ENCODE measurements around the gene GPC5. TPM values are rescaled to one million over a fixed set of nuclear protein-coding genes. Genes with fewer than 3 reads are reported as not detected.

Gene GPC5
- total and polyA plus RNA-seq, 2 of the 13 experiments (the other 11 are each of a cell fraction or from before 2014, with no cell fraction given) = 0.02 to 0.07 TPM

GRCh38 chr13:91588541-91588940, 190.1 kb downstream of the GPC5 start:
- Histone ChIP-seq H3K79me2 (ENCODE audit: insufficient read depth, low read length) (no peaks in the 10 kb centered on the region), H3K9ac (ENCODE audit: insufficient read depth, low read depth, low read length) (no peak overlapping the region), H3K27me3 (ENCODE audit: control insufficient read depth in 1 of 2, insufficient read depth in 2 of 2, low read length in 2 of 2) (no peaks in the 10 kb centered on the region), H3K4me1 (ENCODE audit: insufficient read depth, low read length) (no peaks in the 10 kb centered on the region), H3K4me2 (ENCODE audit: low read depth, low read length) (no peak overlapping the region), H3K27ac (ENCODE audit: extremely low read length, insufficient read depth, low read length) (no peak overlapping the region), H3K4me3 (replicated peaks in 1 of 3; ENCODE audit: insufficient read depth in 1 of 3, low read depth in 2 of 3, low read length in 3 of 3) (no peak overlapping the region), H3K36me3 (replicated peaks in 1 of 2; ENCODE audit: control insufficient read depth in 1 of 2, insufficient read depth in 2 of 2, low read length in 2 of 2) (no peaks in the 10 kb centered on the region), H4K20me1 (ENCODE audit: insufficient read depth, low read length) (no peaks in the 10 kb centered on the region), H2AFZ (ENCODE audit: low read length) (no peak overlapping the region), H3K9me3 (ENCODE audit: low read length) (no peaks in the 10 kb centered on the region)
- BruUV-seq (replicated peaks) = no TSS peak
- TF ChIP-seq MAF1 (CRISPR knock-in tag; IDR thresholded peaks at IDR 0.05; ENCODE audit: borderline replicate concordance) (no peak), BCLAF1 (IDR thresholded peaks at IDR 0.05) (no peak), TRIM24 (CRISPR knock-in tag; IDR thresholded peaks at IDR 0.05) (no peak), NR2F2 (IDR thresholded peaks at IDR 0.05; ENCODE audit: borderline replicate concordance, low read depth) (no peak)
- DNase-seq (ENCODE audit: low spot score) (no peak), ATAC-seq (no peak), FAIRE-seq (no peak)
- intact Hi-C loops (cut with micrococcal nuclease; ENCODE audit: unreplicated experiment) (no loop called here), in situ Hi-C loops (cut with HindIII; ENCODE audit: extremely low pct_ligation_motif_present, low pct_unique_long_range_greater_than_20kb) (no loop called here)
- POLR2A ChIA-PET = no interaction called here
- CTCF ChIA-PET (ENCODE audit: low intra/inter-chr PET ratio, low total read pairs) = no interaction called here

- H3K36me3 ChIP-seq (replicated peaks in 1 of 2; ENCODE audit: control insufficient read depth in 1 of 2, insufficient read depth in 2 of 2, low read length in 2 of 2) = no peaks in the 10 kb centered on the region
- no peaks in the 10 kb centered on the region for H3K4me1 ChIP-seq (ENCODE audit: insufficient read depth, low read length)
- H3K27ac ChIP-seq (ENCODE audit: extremely low read length, insufficient read depth, low read length) = no peak overlapping the region
- DNase-seq (ENCODE audit: low spot score) (no peak), FAIRE-seq (no peak), ATAC-seq (no peak)
- in situ Hi-C loops (cut with HindIII; ENCODE audit: extremely low pct_ligation_motif_present, low pct_unique_long_range_greater_than_20kb) (no loop called here), intact Hi-C loops (cut with micrococcal nuclease; ENCODE audit: unreplicated experiment) (no loop called here)
- H3K9ac ChIP-seq (ENCODE audit: insufficient read depth, low read depth, low read length) = no peak overlapping the region
- no peak for TF ChIP-seq DPF2 (CRISPR knock-in tag; IDR thresholded peaks at IDR 0.05; ENCODE audit: borderline replicate concordance, low read depth)
- TF ChIP-seq BRF2 (CRISPR knock-in tag; IDR thresholded peaks at IDR 0.05) = no peak
- TF ChIP-seq PTBP1 (IDR thresholded peaks at IDR 0.05; ENCODE audit: low read depth, low read length, poor library complexity, severe bottlenecking) = no peak
- TF ChIP-seq ZBTB2 (CRISPR knock-in tag; IDR thresholded peaks at IDR 0.05; ENCODE audit: low read depth) = no peak
- no peaks in the 10 kb centered on the region for H3K79me2 ChIP-seq (ENCODE audit: insufficient read depth, low read length)
- no peaks in the 10 kb centered on the region for H3K27me3 ChIP-seq (ENCODE audit: control insufficient read depth in 1 of 2, insufficient read depth in 2 of 2, low read length in 2 of 2)
- WGBS (ENCODE audit: low lambda C conversion rate) = 0% methylated on average over 2 of the region's 6 CpGs
- no peaks in the 10 kb centered on the region for H4K20me1 ChIP-seq (ENCODE audit: insufficient read depth, low read length)
- ChIA-PET CTCF (ENCODE audit: low intra/inter-chr PET ratio, low total read pairs) (no interaction called here), POLR2A (no interaction called here)
- no peak overlapping the region for H3K4me2 ChIP-seq (ENCODE audit: low read depth, low read length)
- H3K4me3 ChIP-seq (replicated peaks in 1 of 3; ENCODE audit: insufficient read depth in 1 of 3, low read depth in 2 of 3, low read length in 3 of 3) = no peak overlapping the region
- H3K9me3 ChIP-seq (ENCODE audit: low read length) = no peaks in the 10 kb centered on the region
- H2AFZ ChIP-seq (ENCODE audit: low read length) = no peak overlapping the region
- BruUV-seq (replicated peaks) = no TSS peak
Observed at GRCh38 chr13:91592056-91593014, 193.9 kb downstream of the GPC5 start.

Data from HepG2 (cell line).